ENCODE results near the gene TSPAN9.

TSPAN9 gene

GRCh38 chr12:3076730-3077571 is at the start of gene TSPAN9:
Gene TSPAN9 (plus strand): TSS chr12:3077379. CDS start chr12:3201194, 123,815 bp downstream.
- CTCF ChIA-PET: interaction anchor here (1.4 to 4.7 kb wide), 3 partner anchors 126 to 223 kb away, joined by 4 to 70 read pairs (median 5); no protein-coding TSS in a partner anchor
- TF ChIP-seq CTCF (IDR thresholded peaks at IDR 0.05; ENCODE audit: control extremely low read depth, extremely low read depth, low read depth, missing control alignments): no peak
- peak; percentile 87 for DNase-seq (ENCODE audit: extremely low spot score)
- POLR2A ChIA-PET: no interaction called here

- CTCF ChIA-PET: no interaction called here
- no peak for TF ChIP-seq CTCF (IDR thresholded peaks at IDR 0.05; ENCODE audit: control extremely low read depth, extremely low read depth, low read depth, missing control alignments)
- POLR2A ChIA-PET: no interaction called here
- DNase-seq (ENCODE audit: extremely low spot score): no peak
Observed at GRCh38 chr12:3028108-3028507, 49.1 kb upstream of the TSPAN9 start.

- CTCF ChIA-PET: interaction anchor here (1.2 to 1.6 kb wide), 2 partner anchors 11 to 176 kb away, joined by 4 to 6 read pairs; no protein-coding TSS in a partner anchor
- DNase-seq (ENCODE audit: extremely low spot score): no peak
- TF ChIP-seq CTCF (IDR thresholded peaks at IDR 0.05; ENCODE audit: control extremely low read depth, extremely low read depth, low read depth, missing control alignments): no peak
- POLR2A ChIA-PET: no interaction called here
Observed at GRCh38 chr12:3030821-3031429, 46.3 kb upstream of the TSPAN9 start.

- no peak for DNase-seq (ENCODE audit: extremely low spot score)
- POLR2A ChIA-PET: no interaction called here
- no peak for TF ChIP-seq CTCF (IDR thresholded peaks at IDR 0.05; ENCODE audit: control extremely low read depth, extremely low read depth, low read depth, missing control alignments)
- CTCF ChIA-PET: interaction anchor here (1.0 to 3.0 kb wide), 4 partner anchors 10 to 178 kb away, joined by 3 to 14 read pairs (median 5); no protein-coding TSS in a partner anchor
Observed at GRCh38 chr12:3032161-3032560, 45.0 kb upstream of the TSPAN9 start.

GRCh38 chr12:3032770-3033538 is 44.2 kb upstream of the TSPAN9 start:
- TF ChIP-seq CTCF (IDR thresholded peaks at IDR 0.05; ENCODE audit: control extremely low read depth, extremely low read depth, low read depth, missing control alignments): no peak
- ChIA-PET POLR2A (no interaction called here), CTCF (interaction anchor here (0.7 to 3.0 kb wide), 9 partner anchors 10 to 187 kb away, joined by 3 to 14 read pairs (median 5); partner anchors contain the start of genes FOXM1 and RHNO1)
- DNase-seq (ENCODE audit: extremely low spot score): no peak

GRCh38 chr12:3033539-3033867 is 43.7 kb upstream of the TSPAN9 start:
- ChIA-PET POLR2A (no interaction called here), CTCF (interaction anchor here (0.7 to 3.0 kb wide), 12 partner anchors 9 to 189 kb away, joined by 3 to 14 read pairs (median 4); partner anchors contain the start of genes FOXM1 and RHNO1)
- no peak for DNase-seq (ENCODE audit: extremely low spot score)
- TF ChIP-seq CTCF (IDR thresholded peaks at IDR 0.05; ENCODE audit: control extremely low read depth, extremely low read depth, low read depth, missing control alignments): no peak
